GM19372 (cell line): ENCODE data around the gene FAM118A.

Experiments
- ATAC-seq: cut with Tn5 transposase; IDR thresholded peaks from one replicate; pipeline ENCODE4 v1.9.1; 2021; ENCODE audit warnings: mild to moderate bottlenecking, low read depth, moderate library complexity; ENCODE audit not compliant: unreplicated experiment

The FAM118A gene

GRCh38 chr22:45306139-45306538 lies 3.6 kb upstream of the FAM118A start:
- ATAC-seq, result no peak

DNA sequence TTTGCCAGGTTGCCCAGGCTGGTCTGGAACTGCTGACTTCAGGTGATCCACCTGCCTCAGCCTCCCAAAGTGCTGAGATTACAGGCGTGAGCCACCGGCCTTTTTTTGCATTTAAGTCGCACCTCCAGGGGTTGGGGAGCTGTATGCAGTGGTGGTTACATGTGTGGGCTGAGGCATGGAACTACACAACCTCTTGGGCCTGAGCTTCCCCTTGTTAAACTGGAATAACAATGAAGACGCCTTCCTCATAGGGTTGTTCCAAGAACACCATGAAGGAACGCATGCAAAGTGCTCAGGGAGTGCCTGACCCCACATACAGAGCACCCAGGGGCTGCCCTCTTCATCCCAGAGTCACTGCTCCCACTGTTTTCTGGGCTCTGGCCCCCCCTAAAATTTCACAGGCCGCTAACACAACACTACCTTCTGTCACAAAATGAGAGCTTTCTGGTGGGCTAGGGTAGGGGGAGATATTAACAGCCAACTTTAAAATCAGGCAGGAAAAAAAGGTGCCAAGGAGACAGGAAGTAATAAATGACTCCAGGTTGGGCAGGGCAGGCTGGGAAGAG lies 1.3 kb upstream of the FAM118A start:
- no peak for ATAC-seq

DNA sequence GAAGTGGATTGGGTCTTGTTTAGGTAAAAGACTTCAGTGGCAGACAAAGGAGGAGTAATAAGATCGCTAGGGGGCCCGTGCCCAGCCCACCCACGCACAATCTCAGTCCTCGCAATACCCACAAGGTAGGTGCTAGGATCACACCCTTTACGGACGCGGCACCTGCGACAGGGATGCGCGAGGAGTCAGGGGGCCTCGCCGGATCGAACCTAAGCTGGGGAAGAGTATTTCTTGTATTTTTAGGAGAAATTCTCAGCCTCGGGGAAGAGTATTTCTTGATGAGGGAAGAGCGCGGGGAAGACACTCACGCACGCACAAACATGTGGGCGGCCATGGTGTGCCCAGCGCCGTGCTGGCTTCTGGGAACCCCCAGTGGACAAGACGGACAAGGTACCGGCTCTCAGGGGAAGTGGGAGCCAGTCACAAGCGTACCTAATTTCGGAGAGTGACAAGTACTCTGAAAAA lies 745 bp upstream of the FAM118A start:
- ATAC-seq, result no peak

DNA sequence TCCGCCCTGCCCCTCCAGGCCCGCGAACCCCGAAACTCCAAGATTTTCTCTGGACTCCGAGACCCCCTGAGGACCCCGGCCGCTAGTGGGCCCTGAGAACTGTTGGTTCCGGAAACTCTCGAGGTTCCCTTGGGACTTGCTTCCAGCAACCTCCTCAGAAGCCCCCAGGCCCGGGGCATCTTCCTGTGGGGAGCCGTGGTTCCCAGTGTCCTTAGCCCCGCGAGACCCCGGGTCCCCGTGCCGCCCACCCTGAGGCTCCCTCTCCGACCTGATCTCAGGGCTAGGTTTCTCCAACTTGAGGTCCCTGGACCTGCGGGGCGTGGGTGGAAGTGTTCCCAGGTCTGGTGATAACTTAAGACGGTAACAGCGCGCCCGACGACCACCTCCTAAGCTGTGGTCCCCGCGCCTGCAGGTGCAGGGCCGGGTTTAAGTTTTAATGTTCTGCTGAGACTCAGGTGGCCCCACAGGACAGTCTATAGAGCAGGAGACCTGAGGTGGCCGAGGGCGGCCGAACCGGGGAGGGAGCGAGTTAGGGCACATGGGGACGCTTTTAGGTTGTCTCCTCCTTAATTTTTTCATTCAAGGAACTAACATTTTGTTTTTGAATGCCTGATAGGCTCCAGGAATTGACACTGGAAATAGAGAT lies 720 bp downstream of the FAM118A start:
- ATAC-seq, result no peak

- ATAC-seq, result no peak
Measured at GRCh38 chr22:45310977-45311531, 1.3 kb downstream of the FAM118A start.

DNA sequence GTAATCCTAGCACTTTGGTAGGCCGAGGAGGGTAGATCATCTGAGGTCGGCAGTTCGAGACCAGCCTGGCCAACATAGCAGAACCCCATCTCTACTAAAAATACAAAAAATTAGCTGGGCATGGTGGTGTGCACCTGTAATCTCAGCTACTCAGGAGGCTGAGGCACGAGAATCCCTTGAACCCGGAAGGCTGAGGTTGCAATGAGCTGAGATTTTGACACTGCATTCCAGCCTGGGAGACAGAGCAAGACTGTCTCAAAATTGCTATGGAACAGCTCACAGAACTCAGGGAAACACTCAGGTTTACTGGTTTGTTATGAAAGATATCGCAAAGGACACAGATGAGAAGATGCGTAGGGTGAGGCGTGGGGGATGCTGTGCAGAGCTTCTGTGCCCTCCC lies 2.7 kb downstream of the FAM118A start:
- no peak for ATAC-seq

GRCh38 chr22:45312856-45313255 lies 3.1 kb downstream of the FAM118A start:
- no peak for ATAC-seq

DNA sequence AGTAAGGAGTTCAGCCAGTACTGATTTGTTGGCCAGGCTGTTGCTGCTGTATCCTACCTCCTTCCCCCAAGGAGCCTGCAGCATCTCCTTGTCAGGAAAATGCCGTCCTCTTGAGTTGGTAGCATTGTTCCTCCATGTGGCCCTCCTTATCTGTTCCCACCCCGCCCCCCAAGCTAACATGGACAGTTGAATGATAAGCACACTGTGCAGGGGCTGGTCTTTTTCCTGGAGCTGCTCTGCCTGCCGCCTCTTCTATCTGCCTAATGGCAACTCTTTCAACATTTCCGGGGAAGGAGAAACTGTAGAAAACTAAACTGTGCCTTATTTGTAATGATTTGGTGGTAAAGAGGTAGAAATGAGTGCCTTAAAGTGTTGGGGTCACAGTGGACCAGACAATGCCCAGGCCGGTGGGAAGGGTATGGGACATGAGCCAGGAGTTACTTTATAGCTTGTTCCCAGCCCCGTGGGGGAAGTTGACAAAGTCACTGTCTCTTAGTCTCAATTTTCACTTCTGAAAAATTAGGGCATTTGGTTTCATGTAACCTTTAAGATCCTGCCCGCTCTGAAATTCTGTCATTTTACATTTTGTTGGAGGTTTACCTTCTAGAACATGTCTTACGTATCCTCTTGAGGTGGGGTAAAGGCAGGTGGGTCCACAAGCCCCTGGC lies 4.5 kb downstream of the FAM118A start:
- no peak for ATAC-seq

DNA sequence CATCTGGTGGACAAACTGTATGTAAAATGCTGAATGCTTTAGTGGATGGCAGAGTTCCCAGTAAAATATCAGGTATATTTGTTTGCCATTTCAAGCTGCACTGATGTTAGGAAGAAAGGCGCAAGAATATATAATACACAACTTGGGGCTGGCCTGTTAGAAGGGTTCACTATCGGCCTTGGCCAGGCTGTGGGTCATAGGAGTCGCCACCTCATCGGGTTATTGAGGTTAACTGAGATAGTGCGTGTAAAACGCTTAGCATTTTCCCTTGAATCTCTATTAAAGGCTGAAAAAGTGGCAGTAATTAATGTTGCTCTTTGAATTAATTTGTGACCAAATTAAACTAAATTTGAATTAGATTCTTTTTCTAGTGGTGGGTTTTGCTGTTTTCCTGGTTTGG lies 5.1 kb downstream of the FAM118A start:
- ATAC-seq, result no peak

DNA sequence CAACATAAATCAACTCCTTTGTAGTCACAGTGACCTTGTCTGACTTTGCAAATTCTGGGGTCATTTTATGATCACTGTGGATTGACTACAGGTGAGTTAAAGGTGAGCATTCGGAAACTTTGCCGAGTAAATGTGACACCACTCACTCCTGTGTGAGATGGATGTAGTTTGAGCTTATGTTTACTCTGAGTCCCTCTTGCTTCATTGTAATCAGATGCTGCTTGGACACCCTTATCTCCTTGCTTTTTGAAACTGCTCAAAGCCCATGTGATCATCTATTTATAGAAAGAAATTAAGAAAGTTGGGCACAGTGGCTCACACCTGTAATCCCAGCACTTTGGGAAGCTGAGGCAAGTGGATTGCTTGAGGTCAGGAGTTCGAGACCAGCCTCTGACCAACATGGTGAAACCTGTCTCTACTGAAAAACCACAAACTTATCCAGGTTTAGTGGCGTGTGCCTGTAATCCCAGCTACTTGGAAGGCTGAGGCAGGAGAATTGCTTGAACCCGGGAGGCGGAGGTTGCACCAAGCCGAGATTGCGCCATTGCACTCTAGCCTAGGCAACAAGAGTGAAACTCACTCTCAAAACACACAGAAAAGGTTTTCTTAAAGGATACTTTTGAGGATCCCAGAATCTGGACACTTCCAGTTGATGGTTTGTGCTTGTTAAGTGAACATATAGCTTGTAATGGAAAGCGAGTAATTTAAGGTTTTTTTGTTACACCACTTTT lies 7.2 kb downstream of the FAM118A start:
- ATAC-seq, result no peak

GRCh38 chr22:45317551-45318167 lies 7.9 kb downstream of the FAM118A start:
- no peak for ATAC-seq

GRCh38 chr22:45318168-45318557 lies 8.4 kb downstream of the FAM118A start:
- ATAC-seq, result no peak

DNA sequence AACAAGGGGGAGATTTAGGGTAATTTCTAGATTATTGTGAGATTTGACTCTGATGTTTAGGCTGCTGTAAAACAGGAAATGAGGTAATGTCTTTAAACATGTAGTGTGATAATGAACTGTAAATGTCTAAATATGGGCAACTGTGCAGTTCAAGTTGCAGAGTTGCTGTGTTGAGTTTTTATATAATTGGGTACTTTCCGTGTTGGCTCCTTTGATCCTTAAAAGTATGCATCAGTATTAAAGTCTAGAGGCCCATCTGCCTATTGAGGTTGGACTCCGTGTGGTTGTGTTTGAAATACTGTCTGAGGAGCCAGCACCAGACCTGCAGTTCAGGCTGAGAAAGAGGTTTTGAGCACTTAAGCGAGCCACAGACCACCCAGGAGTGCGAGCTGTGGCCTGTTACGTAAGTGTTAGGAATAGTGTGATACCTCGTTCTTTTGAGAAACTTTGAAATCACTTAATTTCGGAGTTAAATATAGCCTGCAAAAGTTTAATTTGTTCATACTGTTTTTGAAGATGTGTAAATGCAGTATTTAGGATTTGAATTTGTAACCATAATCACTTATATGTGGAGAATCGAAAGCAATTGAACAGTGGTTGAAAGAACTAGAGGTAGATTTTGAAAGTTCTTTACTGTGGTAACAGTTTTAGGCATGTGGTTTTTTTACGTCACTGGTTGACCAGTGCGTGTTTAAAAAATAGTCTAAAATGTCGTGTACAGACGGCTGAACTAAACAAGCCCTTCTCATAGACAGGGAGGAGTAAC lies 9.0 kb downstream of the FAM118A start:
- no peak for ATAC-seq

DNA sequence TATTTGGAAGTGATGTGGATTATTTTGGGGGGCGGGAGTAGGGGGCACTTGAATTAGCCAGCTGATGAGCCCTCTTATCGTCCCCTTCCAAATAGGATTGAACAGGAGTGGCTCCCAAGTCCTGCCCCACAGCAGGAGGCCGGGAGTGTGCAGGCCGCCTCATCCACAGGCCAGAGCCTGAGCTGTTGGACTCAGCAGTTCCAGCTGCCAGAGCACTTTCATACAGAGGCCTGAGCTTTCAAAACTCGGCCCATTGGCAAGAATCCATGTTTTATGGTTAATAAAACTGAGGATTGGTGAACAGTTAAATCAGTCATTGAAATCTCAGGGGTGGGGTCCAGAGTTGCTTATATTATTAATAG lies 9.6 kb downstream of the FAM118A start:
- ATAC-seq, result no peak

- no peak for ATAC-seq
Measured at GRCh38 chr22:45320357-45320976, 10.7 kb downstream of the FAM118A start.

DNA sequence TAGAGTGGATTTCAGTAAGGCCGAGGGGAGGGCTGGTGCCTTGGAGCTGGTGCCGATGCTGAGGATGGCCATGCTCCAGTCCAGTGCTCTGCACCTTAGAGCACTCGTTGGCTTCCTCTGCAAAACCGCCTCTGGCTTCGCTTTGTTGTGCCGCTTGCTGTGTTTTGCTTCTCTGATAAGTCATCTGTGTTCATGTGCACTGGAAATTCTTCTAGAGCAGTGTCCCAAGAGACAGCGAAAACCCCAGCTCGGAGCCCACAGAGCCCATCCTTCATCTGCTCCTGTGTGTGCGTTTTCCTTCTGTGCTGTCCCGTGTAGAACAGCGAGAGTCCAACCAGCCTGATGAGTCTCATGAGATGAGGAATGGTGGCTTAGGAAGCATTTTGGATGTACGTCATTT lies 12.1 kb downstream of the FAM118A start:
- no peak for ATAC-seq

DNA sequence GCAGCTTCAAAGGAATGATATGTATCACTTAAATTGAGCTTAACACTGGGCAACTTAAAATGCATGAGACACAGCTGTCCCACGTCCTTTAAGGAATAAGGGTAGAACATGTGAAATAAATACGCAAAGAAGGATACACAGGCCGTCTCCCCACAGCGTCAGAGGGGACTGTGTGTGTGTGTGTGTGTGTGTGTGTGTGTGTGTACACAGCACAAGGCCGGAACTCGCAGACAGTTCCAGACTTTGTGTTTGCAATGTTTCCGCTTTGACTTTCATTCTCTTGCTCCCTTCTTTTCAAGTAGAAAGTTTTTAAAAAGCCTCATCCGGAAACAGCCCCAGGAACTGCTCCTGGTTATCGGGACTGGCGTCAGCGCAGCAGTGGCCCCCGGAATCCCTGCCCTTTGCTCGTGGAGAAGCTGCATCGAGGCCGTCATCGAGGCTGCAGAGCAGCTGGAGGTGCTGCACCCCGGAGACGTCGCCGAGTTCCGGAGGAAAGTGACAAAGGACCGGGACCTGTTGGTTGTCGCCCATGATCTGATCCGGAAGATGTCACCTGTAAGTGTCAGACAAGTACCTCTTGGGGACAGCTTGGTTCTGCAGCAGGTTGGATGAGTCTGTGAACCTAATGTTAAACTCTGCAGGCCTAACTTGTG lies 13.3 kb downstream of the FAM118A start:
- ATAC-seq, result no peak

GRCh38 chr22:45323695-45324094 lies 14.0 kb downstream of the FAM118A start:
- ATAC-seq, result no peak

GRCh38 chr22:45324311-45324711 lies 14.6 kb downstream of the FAM118A start:
- no peak for ATAC-seq
